Adrenal gland (tissue), 12 donors: ENCODE data around the gene FMN1. TPM values are rescaled to one million over a fixed set of nuclear protein-coding genes. Genes with fewer than 3 reads are reported as not detected.

Experiments
- DNase-seq, 7 donors: peaks; one replicate each; pipeline ENCODE4 v3.0.0-alpha.2; 2019 to 2020
- H3K27ac ChIP-seq, 5 donors: fragments of 200-600 bp; sonication (generic) in 4 of 5; 1 replicate in 3 of 5; 2 replicates in 2 of 5; pipeline versions ENCODE4 v1.5.1 to v1.8.0; 2016 to 2020; ENCODE audit warnings: mild to moderate bottlenecking in 1 of 5
- H3K27me3 ChIP-seq: fragments of 200-600 bp; 2 replicates; pipeline ENCODE4 v1.8.0; 2021
- H3K36me3 ChIP-seq, 2 donors: fragments of 200-600 bp; replicated peaks in 1 of 2; 1 replicate in 1 of 2; 2 replicates in 1 of 2; pipeline versions ENCODE4 v1.5.1 to v1.8.0; 2018 to 2022
- H3K4me1 ChIP-seq, 2 donors: fragments of 200-600 bp; replicated peaks in 1 of 2; 1 replicate in 1 of 2; 2 replicates in 1 of 2; pipeline versions ENCODE4 v1.5.1 to v1.8.0; 2018 to 2021
- H3K4me3 ChIP-seq, 4 donors: fragments of 200-600 bp; sonication (generic) in 3 of 4; one replicate each; pipeline ENCODE4 v1.5.1; 2016 to 2018
- H3K9me3 ChIP-seq, 3 donors: fragments of 200-600 bp; sonication (generic) in 1 of 3; replicated peaks in 1 of 3; 1 replicate in 2 of 3; 2 replicates in 1 of 3; pipeline versions ENCODE4 v1.5.1 to v1.8.0; 2016 to 2021
- POLR2A ChIP-seq, 2 donors: fragments of 450-650 bp; IDR thresholded peaks; one replicate each; pipeline ENCODE4 v1.6.1; 2017; ENCODE audit warnings: antibody characterized with exemption in 2 of 2, mild to moderate bottlenecking in 2 of 2, moderate library complexity in 1 of 2
- WGBS, 4 donors: extraction: QIAGEN DNeasy Blood & Tissue Kit in 2 of 4; methylation state at CpG; one replicate each; pipeline versions ENCODE4 v1.1.5 to v1.1.7; 2013 to 2017; 5-methylcytosine and 5-hydroxymethylcytosine counted together
- intact Hi-C, 2 donors: fragments of 100-400 bp; cut with DNase I; formaldehyde crosslinking; loops; one replicate each; pipeline versions ENCODE4 v1.14.1 to v1.15.0; 2022 to 2023
- polyA plus RNA-seq, 3 donors: library from polyadenylated mRNA; stranded (reverse); fragments of 200-250 nt in 2 of 3; fragments of 350-450 nt in 1 of 3; fragmentation: Illumina TruSeq in 1 of 3; extraction: RNeasy Lipid Tissue Mini Kit (QIAGEN cat#74804) in 1 of 3; gene quantifications; one replicate each; pipeline ENCODE4 v1.2.3, GENCODE V29; 2013 to 2014
- total RNA-seq, 9 donors: library from RNA; depleted of rRNA in 4 of 9; stranded (reverse); fragments of >200 nt in 4 of 9; fragments of 120-200 nt in 1 of 9; fragmentation: NEBNext Ultra II Directional in 1 of 9; extraction: Animal tissue kit (Norgen Biotek cat#: 25700) in 1 of 9; gene quantifications; one replicate each; pipeline versions ENCODE4 v1.1.0 to v1.2.4, GENCODE V29; 2013 to 2023
- TF ChIP-seq, protein P1 (sequence below), 6 experiments: fragments of 450-650 bp in 4 of 6; fragments of 200-600 bp in 2 of 6; sonication (generic) in 1 of 6; IDR thresholded peaks; 1 replicate in 5 of 6; 2 replicates in 1 of 6; pipeline versions ENCODE4 v1.5.1 to v1.8.0; 2016 to 2021; ENCODE audit warnings: antibody characterized with exemption in 6 of 6, mild to moderate bottlenecking in 2 of 6, moderate library complexity in 1 of 6
- donor health status: healthy with polysubstance abuse.
- donor health status: Bipolar disorder and iron deficiency.
- donor health status: DM: yes; HTN: yes; CAD: no.
- donor health status: DM: no; HTN: no; CAD: no.
- donor health status: DM: no; HTN: no; CAD: no.
- donor health status: DM: yes; HTN: yes; CAD: no.

FMN1 gene
- total and polyA plus RNA-seq, 12 donors: 0.37 to 29.2 (median 11.4) TPM

DNA sequence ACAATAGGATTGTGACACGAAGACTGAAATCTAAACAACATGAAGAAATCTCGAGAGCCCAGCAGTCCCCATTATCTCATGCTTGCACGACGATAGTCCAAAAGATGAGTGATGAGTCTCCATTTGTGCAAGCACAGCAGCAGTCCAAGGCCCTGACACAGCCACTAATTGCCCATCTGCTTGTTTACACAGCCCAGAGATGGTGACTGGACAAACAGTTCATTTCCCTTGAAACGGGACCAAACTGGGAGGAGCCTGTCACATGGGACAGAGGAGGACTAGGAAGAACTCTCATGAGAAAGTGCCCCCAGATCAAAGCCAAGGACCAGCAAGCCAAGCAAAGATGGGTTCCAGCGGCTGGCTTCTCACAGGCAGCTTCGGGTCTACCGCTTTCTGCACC lies 355.7 kb downstream of the FMN1 start:
- Histone ChIP-seq H3K27ac (no peak overlapping the region), H3K4me3 (no peak overlapping the region), H3K9me3 (no peaks in the 10 kb centered on the region), H3K27me3 (peaks cover 4% of the 10 kb centered on the region), H3K36me3 (no peaks in the 10 kb centered on the region), H3K4me1 (no peaks in the 10 kb centered on the region)
- intact Hi-C loops: no loop called here
- peak in 5 of 7 donors; percentile 17 to 54 (median 22) for DNase-seq
- 32 to 54% (median 53%) methylated on average over 8 of the region's 8 CpGs for WGBS, 4 donors
- TF ChIP-seq, protein P1, sequence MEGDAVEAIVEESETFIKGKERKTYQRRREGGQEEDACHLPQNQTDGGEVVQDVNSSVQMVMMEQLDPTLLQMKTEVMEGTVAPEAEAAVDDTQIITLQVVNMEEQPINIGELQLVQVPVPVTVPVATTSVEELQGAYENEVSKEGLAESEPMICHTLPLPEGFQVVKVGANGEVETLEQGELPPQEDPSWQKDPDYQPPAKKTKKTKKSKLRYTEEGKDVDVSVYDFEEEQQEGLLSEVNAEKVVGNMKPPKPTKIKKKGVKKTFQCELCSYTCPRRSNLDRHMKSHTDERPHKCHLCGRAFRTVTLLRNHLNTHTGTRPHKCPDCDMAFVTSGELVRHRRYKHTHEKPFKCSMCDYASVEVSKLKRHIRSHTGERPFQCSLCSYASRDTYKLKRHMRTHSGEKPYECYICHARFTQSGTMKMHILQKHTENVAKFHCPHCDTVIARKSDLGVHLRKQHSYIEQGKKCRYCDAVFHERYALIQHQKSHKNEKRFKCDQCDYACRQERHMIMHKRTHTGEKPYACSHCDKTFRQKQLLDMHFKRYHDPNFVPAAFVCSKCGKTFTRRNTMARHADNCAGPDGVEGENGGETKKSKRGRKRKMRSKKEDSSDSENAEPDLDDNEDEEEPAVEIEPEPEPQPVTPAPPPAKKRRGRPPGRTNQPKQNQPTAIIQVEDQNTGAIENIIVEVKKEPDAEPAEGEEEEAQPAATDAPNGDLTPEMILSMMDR (IDR thresholded peaks at IDR 0.05): no peak

DNA sequence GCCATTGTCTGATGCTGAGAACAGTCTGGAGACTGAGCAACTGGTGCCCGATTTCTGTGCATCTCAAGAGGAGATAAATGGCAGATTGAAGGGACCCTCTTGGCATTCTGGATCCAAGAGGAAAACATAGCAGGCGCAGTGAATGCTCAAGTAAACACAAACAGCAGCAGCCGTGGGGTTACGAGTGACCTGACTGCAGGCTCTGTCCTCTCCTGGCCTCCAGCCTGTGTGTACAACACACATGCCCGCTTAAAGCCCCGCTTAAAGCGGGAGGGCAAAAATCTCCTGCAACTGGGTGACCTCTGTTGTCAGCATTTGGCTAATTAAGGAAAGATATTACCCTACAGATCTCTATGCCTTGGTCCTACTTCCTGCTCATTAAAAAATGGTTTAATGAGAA lies 356.2 kb downstream of the FMN1 start:
- TF ChIP-seq POLR2A (IDR thresholded peaks at IDR 0.05): no peak
- TF ChIP-seq, protein P1 (IDR thresholded peaks at IDR 0.05): no peak
- Histone ChIP-seq H3K36me3 (no peaks in the 10 kb centered on the region), H3K27me3 (peaks cover 4% of the 10 kb centered on the region), H3K4me3 (no peak overlapping the region), H3K9me3 (no peaks in the 10 kb centered on the region), H3K27ac (no peak overlapping the region), H3K4me1 (no peaks in the 10 kb centered on the region)
- DNase-seq: no peak
- intact Hi-C loops: no loop called here
- WGBS, 4 donors: 59 to 71% (median 63%) methylated on average over 7 of the region's 7 CpGs

DNA sequence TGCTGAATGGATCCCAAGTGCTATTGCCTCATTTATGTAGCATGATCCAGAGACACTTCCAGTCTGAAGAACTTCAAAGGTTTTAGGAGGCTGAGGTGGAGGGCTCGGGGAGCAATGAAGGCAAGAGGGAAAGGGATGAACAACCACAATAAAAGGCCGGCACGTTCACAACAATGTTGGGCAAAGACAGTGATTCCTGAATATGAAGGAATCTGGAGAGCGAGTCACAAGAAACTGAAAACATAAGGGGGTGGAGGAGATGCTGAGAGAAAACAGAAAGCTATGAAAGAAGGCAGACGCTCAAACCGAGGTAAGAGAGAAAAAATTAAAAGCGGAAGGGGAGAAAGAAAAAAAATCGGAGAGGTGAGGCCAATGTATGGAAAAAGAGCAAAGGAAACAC lies 356.6 kb downstream of the FMN1 start:
- Histone ChIP-seq H3K27me3 (peaks cover 4% of the 10 kb centered on the region), H3K4me3 (no peak overlapping the region), H3K9me3 (no peaks in the 10 kb centered on the region), H3K4me1 (no peaks in the 10 kb centered on the region), H3K27ac (no peak overlapping the region), H3K36me3 (no peaks in the 10 kb centered on the region)
- WGBS, 4 donors: 72 to 84% (median 81%) methylated on average over 8 of the region's 8 CpGs
- intact Hi-C loops: no loop called here
- DNase-seq: no peak
- TF ChIP-seq POLR2A (IDR thresholded peaks at IDR 0.05): no peak
- TF ChIP-seq, protein P1 (IDR thresholded peaks at IDR 0.05): no peak

DNA sequence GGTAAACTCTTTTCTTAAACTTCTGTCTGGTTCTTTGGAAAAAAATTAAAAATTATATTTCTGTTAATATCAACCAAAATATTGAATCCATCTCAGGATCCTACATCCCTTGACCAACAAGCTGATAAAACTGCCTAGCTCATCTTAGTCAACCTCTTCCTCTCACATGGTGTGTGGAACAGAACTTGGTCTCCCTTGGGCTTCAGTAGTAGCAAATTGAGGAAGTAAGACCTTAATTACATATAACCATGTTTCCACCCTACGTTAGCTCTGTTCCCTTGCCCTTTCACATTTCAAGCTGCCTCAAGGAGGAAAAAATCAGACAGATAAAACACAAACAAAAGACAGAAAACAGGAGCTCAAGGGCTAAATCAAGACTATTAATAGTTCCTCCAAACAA lies 360.4 kb downstream of the FMN1 start:
- Histone ChIP-seq H3K27me3 (peaks cover 4% of the 10 kb centered on the region), H3K9me3 (no peaks in the 10 kb centered on the region), H3K27ac (no peak overlapping the region), H3K4me3 (no peak overlapping the region), H3K4me1 (no peaks in the 10 kb centered on the region), H3K36me3 (no peaks in the 10 kb centered on the region)
- TF ChIP-seq POLR2A (IDR thresholded peaks at IDR 0.05): no peak
- TF ChIP-seq, protein P1 (IDR thresholded peaks at IDR 0.05): no peak
- intact Hi-C loops: no loop called here
- WGBS, 4 donors: 32 to 52% (median 49%) methylated on average over 1 of the region's 1 CpG
- DNase-seq: no peak
